Stimulated activated effector memory CD8-positive, alpha-beta T cell treated with anti-CD3 and anti-CD28 coated beads, Interleukin-12 subunit alpha, Interleukin-12 subunit beta, amount 100 ng/mL, for 72 hours (primary cell): ENCODE data around the gene ITPR3.

Source experiments
- ATAC-seq: fragments of 150-1000 bp; cut with Tn5 transposase; 2 replicates; pipeline ENCODE4 v1.10.0; 2021
- DNase-seq, 2 donors: peaks; one replicate each; pipeline ENCODE4 v3.0.0; 2021 to 2022; ENCODE audit warnings: low spot score in 2 of 2
- H3K27ac Mint-ChIP-seq: one replicate; pipeline ENCODE4 v1.8.0; 2022; ENCODE audit warnings: mild to moderate bottlenecking, mixed read lengths
- H3K36me3 Mint-ChIP-seq: one replicate; pipeline ENCODE4 v1.8.0; 2022; ENCODE audit warnings: mild to moderate bottlenecking, mixed read lengths
- H3K4me1 Mint-ChIP-seq: one replicate; pipeline ENCODE4 v1.8.0; 2022; ENCODE audit warnings: mixed read lengths
- H3K4me3 Mint-ChIP-seq: one replicate; pipeline ENCODE4 v1.8.0; 2022; ENCODE audit warnings: mild to moderate bottlenecking, mixed read lengths
- H3K9me3 Mint-ChIP-seq: one replicate; pipeline ENCODE4 v1.8.0; 2022; ENCODE audit warnings: mixed read lengths

ITPR3 gene

GRCh38 chr6:33686225-33686924 is 65.3 kb downstream of the ITPR3 start:
- peaks cover 90% of the 10 kb centered on the region for H3K36me3 Mint-ChIP-seq
- peaks cover 43% of the 10 kb centered on the region for H3K4me1 Mint-ChIP-seq
- no peak for DNase-seq
- peak overlapping the region; percentile 2 for H3K27ac Mint-ChIP-seq
- ATAC-seq: no peak
- H3K9me3 Mint-ChIP-seq: no peaks in the 10 kb centered on the region
- H3K4me3 Mint-ChIP-seq: no peak overlapping the region

GRCh38 chr6:33686981-33687975 is 66.2 kb downstream of the ITPR3 start:
- Mint-ChIP-seq H3K27ac (peak overlapping the region; percentile 2), H3K36me3 (peaks cover 88% of the 10 kb centered on the region), H3K9me3 (no peaks in the 10 kb centered on the region)

GRCh38 chr6:33688006-33688405 is 66.9 kb downstream of the ITPR3 start:
- DNase-seq (no peak), ATAC-seq (no peak)
- peaks cover 50% of the 10 kb centered on the region for H3K4me1 Mint-ChIP-seq
- H3K27ac Mint-ChIP-seq: peak overlapping the region; percentile 2
- peaks cover 88% of the 10 kb centered on the region for H3K36me3 Mint-ChIP-seq
- no peak overlapping the region for H3K4me3 Mint-ChIP-seq
- H3K9me3 Mint-ChIP-seq: no peaks in the 10 kb centered on the region

More at GRCh38 chr6:33686981-33687975, 66.2 kb downstream of the ITPR3 start:
- no peak for ATAC-seq
- no peak for DNase-seq
- Mint-ChIP-seq H3K4me3 (no peak overlapping the region), H3K4me1 (peaks cover 50% of the 10 kb centered on the region)

DNA sequence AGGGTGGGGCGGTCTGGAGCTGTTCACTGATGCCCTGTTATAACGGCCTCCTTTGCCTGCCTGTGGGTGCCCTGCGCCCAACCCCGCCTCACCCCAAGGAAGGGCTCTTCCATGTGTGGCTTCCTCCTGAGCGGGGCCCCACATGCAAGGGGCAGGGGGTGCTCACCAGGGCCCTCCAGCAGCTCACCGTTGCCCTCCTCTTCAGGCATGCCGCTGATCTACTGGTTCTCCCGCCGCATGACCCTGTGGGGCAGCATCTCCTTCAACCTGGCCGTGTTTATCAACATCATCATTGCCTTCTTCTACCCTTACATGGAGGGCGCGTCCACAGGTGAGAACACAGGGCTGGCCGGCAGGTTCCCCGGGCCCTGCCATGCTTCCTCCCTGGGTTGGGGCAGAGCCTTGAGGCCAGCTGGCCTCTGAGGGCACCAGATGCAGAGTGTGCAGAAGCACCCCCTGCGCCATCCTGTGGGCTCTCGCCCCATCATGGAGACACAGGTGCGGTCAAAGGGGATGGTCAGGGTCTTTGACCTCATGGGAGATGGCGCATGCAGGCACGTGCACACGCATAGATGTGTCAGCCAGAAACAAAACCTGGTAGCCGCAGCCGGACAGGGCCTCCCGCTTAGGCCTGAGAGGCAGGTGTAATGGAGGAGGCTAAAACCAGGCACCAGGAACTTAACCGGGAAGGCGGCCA is 67.5 kb downstream of the ITPR3 start:
- Mint-ChIP-seq H3K4me1 (peaks cover 50% of the 10 kb centered on the region), H3K27ac (peak overlapping the region; percentile 60), H3K36me3 (peaks cover 87% of the 10 kb centered on the region), H3K9me3 (no peaks in the 10 kb centered on the region), H3K4me3 (no peak overlapping the region)
- ATAC-seq (no peak), DNase-seq (no peak)

- DNase-seq (no peak), ATAC-seq (no peak)
- peaks cover 84% of the 10 kb centered on the region for H3K36me3 Mint-ChIP-seq
- no peak overlapping the region for H3K4me3 Mint-ChIP-seq
- peaks cover 52% of the 10 kb centered on the region for H3K4me1 Mint-ChIP-seq
- no peaks in the 10 kb centered on the region for H3K9me3 Mint-ChIP-seq
- peak overlapping the region; percentile 60 for H3K27ac Mint-ChIP-seq
Measured at GRCh38 chr6:33689148-33689494, 68.0 kb downstream of the ITPR3 start.

- Mint-ChIP-seq H3K9me3 (no peaks in the 10 kb centered on the region), H3K27ac (peak overlapping the region; percentile 60), H3K4me3 (no peak overlapping the region), H3K36me3 (peaks cover 84% of the 10 kb centered on the region), H3K4me1 (peaks cover 55% of the 10 kb centered on the region)
- no peak for DNase-seq
- ATAC-seq: no peak
Measured at GRCh38 chr6:33689879-33690278, 68.8 kb downstream of the ITPR3 start.

DNA sequence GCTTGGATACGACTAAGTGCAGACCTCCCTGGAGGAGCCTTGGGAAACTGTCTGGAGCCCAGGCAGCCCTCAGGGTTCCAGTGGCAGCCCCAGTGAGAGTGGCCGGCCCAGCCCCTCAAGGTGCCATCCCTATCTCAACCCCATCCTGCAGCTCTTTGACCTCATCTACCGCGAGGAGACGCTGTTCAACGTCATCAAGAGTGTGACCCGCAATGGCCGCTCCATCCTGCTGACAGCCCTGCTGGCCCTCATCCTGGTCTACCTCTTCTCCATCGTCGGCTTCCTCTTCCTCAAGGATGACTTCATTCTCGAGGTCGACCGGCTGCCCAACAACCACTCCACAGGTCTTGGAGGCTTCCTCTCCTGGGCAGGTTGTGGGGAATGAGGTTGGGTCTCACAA is 69.6 kb downstream of the ITPR3 start:
- H3K4me1 Mint-ChIP-seq: peaks cover 64% of the 10 kb centered on the region
- H3K36me3 Mint-ChIP-seq: peaks cover 84% of the 10 kb centered on the region
- H3K9me3 Mint-ChIP-seq: no peaks in the 10 kb centered on the region
- H3K27ac Mint-ChIP-seq: peak overlapping the region; percentile 89
- ATAC-seq (no peak), DNase-seq (no peak)
- no peak overlapping the region for H3K4me3 Mint-ChIP-seq

GRCh38 chr6:33691456-33692077 is 70.4 kb downstream of the ITPR3 start:
- ATAC-seq (no peak), DNase-seq (no peak)
- Mint-ChIP-seq H3K27ac (peak overlapping the region; percentile 89), H3K36me3 (peaks cover 84% of the 10 kb centered on the region), H3K9me3 (no peaks in the 10 kb centered on the region), H3K4me1 (peaks cover 68% of the 10 kb centered on the region), H3K4me3 (no peak overlapping the region)

- no peak for ATAC-seq
- peak overlapping the region; percentile 89 for H3K27ac Mint-ChIP-seq
- peak overlapping the region; percentile 61 for H3K4me3 Mint-ChIP-seq
- no peaks in the 10 kb centered on the region for H3K9me3 Mint-ChIP-seq
- no peak for DNase-seq
- H3K4me1 Mint-ChIP-seq: peaks cover 71% of the 10 kb centered on the region
- peaks cover 87% of the 10 kb centered on the region for H3K36me3 Mint-ChIP-seq
Measured at GRCh38 chr6:33692078-33692759, 71.1 kb downstream of the ITPR3 start.

DNA sequence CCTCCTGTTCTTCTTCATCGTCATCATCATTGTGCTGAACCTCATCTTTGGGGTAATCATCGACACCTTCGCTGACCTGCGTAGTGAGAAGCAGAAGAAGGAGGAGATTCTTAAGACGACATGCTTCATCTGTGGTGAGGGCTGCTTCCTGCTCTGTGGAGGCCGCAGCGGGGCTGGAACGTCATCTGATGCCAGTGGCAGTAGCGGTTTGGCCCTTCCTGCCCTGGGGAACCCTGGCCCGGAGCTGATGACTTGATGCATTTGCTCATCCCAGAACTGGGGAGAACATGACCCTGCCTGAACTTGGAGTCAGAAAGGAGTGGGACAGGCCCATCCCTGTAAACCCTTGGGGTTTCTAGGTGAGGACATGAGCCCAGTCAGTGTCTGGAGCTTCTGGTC is 71.6 kb downstream of the ITPR3 start:
- Mint-ChIP-seq H3K4me1 (peaks cover 77% of the 10 kb centered on the region), H3K9me3 (no peaks in the 10 kb centered on the region), H3K36me3 (peaks cover 88% of the 10 kb centered on the region), H3K27ac (peak overlapping the region; percentile 89), H3K4me3 (peak overlapping the region; percentile 61)
- DNase-seq: peak; percentile 61 to 75
- ATAC-seq: peak; percentile 84

DNA sequence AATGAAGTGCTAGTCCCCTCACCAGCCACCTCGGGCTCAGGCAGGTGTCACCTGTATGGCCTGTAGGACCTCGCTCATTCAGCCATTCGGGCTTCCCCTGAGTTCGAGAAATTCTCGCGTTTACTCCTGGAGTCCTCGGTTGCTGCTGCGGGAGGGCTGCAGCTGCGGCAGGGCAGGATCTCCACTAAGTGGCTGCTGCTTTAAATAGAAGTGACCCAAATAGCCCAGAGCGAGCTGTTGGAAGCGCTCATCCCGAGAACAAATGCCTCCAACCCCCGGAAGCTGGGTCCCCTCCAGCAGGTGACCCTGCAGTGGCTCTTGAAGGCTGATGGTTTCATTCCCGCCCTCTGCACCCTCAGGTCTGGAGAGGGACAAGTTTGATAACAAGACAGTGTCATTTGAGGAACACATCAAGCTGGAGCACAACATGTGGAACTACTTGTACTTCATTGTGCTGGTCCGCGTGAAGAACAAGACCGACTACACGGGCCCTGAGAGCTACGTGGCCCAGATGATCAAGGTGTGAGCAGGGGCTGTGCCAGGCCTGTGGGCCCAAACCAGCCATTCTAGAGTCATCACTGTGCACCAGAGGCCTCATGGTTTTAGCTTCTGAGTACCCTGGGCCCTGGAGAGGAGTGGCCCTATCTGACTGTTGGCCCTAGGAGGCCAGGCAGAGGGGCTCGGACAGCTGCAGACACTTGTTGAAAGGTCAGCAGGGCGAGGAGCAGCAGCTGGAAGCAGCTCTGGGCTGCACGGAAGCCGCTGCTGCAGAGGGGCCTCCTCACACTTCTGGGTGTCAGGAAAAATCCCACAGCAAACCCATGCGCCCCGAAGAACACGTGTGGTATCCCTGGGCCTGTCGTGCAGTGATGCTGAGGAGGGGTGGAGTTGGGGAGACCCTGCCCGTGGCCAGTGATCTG is 72.3 kb downstream of the ITPR3 start:
- Mint-ChIP-seq H3K27ac (peak overlapping the region; percentile 89), H3K36me3 (peaks cover 88% of the 10 kb centered on the region), H3K9me3 (no peaks in the 10 kb centered on the region), H3K4me3 (peak overlapping the region; percentile 61), H3K4me1 (peaks cover 77% of the 10 kb centered on the region)
- no peak for ATAC-seq
- DNase-seq: no peak

DNA sequence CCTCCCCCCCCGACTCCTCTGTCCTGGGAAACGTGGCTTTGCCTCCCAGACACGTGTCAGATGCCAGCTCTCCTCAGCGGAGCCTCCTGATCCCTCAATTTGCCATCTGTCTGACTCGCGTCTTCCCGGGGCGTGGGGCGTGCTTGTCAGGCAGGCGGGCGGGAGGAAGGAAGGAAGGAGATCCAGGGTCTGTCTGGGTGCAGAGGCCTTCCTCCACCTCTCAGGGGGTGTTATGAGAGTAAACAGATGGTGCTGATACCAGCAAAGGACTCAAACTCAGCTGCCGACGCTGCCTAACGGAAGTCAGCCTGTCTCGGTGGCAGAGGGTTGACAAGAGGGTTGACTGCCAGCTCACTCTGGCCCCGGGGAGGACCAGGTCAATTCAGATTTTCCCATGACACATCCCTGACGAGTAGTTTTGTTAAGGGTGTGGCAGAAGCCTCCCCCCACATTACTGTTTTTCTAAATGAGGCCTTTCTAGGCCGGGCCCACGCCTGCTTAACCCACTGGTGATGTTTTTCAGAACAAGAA is 73.3 kb downstream of the ITPR3 start:
- H3K9me3 Mint-ChIP-seq: no peaks in the 10 kb centered on the region
- H3K4me3 Mint-ChIP-seq: peak overlapping the region; percentile 61
- peaks cover 90% of the 10 kb centered on the region for H3K36me3 Mint-ChIP-seq
- peak; percentile 84 for ATAC-seq
- DNase-seq: peak; percentile 32 to 62
- H3K4me1 Mint-ChIP-seq: peaks cover 73% of the 10 kb centered on the region
- H3K27ac Mint-ChIP-seq: peak overlapping the region; percentile 89

DNA sequence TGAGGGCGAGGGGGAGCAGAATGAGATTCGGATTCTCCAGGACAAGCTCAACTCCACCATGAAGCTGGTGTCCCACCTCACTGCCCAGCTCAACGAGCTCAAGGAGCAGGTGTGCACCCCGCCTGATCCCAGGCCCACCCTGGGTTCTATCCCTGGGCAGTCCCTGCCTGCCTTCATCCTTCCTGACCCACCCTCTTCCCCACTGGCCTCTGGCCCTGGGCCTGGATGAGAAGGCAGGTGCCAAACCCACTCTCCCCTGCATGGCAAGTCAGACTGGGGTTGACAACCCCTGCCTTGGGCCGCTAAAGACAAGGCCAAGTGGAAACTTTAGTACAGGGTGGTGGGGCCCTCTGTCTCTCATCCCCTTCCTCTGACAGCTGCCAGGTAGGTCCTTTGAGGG is 73.9 kb downstream of the ITPR3 start:
- H3K4me1 Mint-ChIP-seq: peaks cover 72% of the 10 kb centered on the region
- peak overlapping the region; percentile 89 for H3K27ac Mint-ChIP-seq
- DNase-seq (no peak), ATAC-seq (no peak)
- H3K4me3 Mint-ChIP-seq: peak overlapping the region; percentile 61
- no peaks in the 10 kb centered on the region for H3K9me3 Mint-ChIP-seq
- H3K36me3 Mint-ChIP-seq: peaks cover 89% of the 10 kb centered on the region
